ENCODE results near the gene FHIP1B. TPM values are rescaled to one million over a fixed set of nuclear protein-coding genes. Genes with fewer than 3 reads are reported as not detected.
"Not testable (repeated sequence)": the region's sequence is repeated elsewhere in the genome, so short reads cannot be mapped to it uniquely, and the experiment has no call there.

FHIP1B gene
- 10 to 100 TPM; 14.2 to 16.0 TPM for total RNA-seq

DNA sequence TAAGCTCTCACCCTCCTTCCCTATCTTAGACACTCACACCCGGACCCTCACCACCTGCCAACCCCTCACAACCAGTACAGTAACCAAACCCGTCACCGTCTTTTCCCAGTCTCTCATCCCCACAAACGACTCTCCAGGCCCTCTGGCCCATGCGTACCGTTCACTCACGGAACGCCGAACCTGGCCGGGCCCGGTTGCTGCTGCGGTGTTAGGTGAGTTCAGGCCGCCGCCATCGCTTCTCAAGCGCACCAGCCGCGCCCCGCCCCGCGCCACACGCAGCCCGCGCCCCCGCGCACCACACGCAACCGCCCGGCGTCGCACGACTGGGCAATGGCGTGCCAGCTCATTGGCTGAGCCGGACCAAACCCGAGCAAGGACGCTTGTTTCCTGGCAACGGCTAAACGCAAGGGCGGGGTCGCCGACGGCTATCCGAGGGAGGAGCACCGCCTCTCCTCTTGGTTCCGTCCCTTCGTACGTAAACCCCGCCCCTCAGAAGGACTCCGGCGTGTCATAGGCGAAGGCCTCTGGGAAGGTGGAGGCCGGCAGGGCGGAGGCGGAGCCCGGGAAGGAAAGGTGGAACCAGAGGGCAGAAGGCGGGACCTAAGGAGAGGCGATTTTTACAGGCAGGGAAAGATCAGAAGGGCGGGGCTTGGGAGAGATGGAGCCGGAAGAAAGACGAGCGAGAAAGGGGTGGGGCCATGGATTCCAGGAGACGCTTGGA lies at the start of gene FHIP1B:
Gene FHIP1B (minus strand): TSS at position 250 of the 721 bp plus-strand sequence. CDS start 10,120 bp downstream, outside the sequence.
- peak within 1 kb of the TSS; percentile 98 for H3K4me3 Mint-ChIP-seq
- H3K4me1 Mint-ChIP-seq, result peaks cover 30% of the 10 kb centered on the region
- peak within 1 kb of the TSS; percentile 94 for H3K27ac Mint-ChIP-seq
- H3K9me3 Mint-ChIP-seq, result no peaks in the 10 kb centered on the region
- H3K36me3 Mint-ChIP-seq, result peaks cover 6% of the 10 kb centered on the region
- peak; percentile 100 for DNase-seq
- H3K27me3 Mint-ChIP-seq, result no peaks in the 10 kb centered on the region

DNA sequence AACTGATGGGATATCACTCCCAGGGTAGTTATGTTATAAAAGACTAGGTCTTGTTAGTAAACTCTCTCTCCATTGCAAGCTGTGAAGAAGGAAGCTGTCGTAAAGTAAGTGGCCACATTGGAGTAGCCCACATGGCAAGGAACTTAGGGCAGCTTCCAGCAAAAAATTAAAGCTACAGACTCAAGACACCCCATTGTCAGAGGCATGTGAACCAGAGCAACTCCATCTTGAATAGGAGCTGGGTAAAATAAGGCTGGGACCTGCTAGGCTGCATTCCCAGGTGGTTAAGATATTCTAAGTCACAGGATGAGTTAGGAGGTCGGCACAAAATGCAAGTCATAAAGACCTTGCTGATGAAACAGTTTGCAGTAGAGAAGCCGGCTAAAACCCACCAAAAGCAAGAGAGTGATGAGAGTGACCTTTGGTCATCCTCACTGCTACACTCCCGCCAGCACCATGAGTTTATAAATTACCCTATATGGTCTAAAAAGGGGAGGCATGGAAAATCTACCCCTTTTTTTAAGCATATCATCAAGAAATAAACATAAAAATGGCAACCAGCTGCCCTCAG lies 49.1 kb upstream of the FHIP1B start:
- Mint-ChIP-seq H3K4me1 (no peaks in the 10 kb centered on the region), H3K9me3 (no peaks in the 10 kb centered on the region), H3K36me3 (no peaks in the 10 kb centered on the region), H3K27ac (no peak overlapping the region), H3K27me3 (peaks cover 50% of the 10 kb centered on the region), H3K4me3 (no peak overlapping the region)
- no peak for DNase-seq

DNA sequence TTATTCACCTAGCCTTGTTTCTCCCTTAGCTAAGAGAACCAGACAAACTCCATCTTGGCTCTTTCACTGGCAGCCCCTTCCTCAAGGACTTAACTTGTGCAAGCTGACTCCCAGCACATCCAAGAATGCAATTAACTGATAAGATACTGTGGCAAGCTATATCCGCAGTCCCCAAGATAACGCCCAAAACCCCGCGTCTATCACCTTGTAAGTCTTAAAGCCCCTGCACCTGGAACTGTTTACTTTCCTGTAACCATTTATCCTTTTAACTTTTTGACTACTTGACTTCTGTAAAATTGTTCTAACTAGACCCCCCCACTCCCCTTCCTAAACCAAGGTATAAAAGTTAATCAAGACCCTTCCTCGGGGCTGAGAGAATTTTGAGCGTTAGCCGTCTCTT lies 46.4 kb upstream of the FHIP1B start:
- H3K9me3 Mint-ChIP-seq, H3K4me3 Mint-ChIP-seq, H3K27ac Mint-ChIP-seq, DNase-seq, H3K36me3 Mint-ChIP-seq, H3K4me1 Mint-ChIP-seq: not testable (repeated sequence)
- H3K27me3 Mint-ChIP-seq, result peaks cover 62% of the 10 kb centered on the region

DNA sequence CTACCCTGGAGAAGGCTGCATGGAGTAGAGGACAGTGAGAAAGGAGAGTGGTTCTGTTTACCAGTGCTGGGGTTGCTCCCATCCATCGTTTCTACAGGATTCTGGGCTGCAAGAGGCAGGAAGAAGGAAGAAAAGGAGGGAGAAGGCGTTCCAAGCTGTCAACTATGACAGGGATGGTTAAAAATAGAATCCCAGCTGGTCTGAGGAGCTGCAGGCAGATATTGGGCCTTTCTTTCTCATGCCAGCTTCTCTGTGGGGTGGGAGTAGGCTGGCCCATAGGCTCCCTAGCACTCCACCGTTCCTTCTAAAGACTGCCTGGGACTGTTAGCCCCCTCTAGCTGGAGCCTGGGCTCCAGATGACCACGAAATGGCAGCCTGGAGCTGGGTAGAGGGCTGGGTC lies 38.8 kb upstream of the FHIP1B start:
- H3K4me1 Mint-ChIP-seq, result no peaks in the 10 kb centered on the region
- H3K36me3 Mint-ChIP-seq, result peaks cover 2% of the 10 kb centered on the region
- H3K4me3 Mint-ChIP-seq, result no peak overlapping the region
- peaks cover 68% of the 10 kb centered on the region for H3K27me3 Mint-ChIP-seq
- no peak for DNase-seq
- H3K9me3 Mint-ChIP-seq, result no peaks in the 10 kb centered on the region
- H3K27ac Mint-ChIP-seq, result no peak overlapping the region

DNA sequence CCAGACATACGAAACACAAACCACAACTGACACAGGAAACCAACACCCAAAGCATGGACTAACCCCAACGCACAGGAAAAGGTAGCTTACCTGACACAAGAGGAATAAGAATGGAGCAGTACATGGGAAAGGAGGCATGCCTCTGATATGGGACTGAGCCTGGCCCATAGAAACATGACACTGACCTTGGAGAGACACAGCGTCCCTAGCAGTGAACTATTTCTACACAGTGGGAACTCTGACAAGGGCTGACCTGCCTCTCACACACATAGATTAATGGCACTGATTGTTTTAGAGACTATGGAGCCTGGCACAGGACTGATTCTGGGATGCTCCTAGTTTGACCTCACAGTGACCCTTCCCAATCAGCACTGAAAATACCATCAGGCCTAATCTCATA lies 37.2 kb upstream of the FHIP1B start:
- Mint-ChIP-seq H3K9me3 (no peaks in the 10 kb centered on the region), H3K36me3 (peaks cover 2% of the 10 kb centered on the region), H3K4me1 (no peaks in the 10 kb centered on the region), H3K27ac (no peak overlapping the region), H3K4me3 (no peak overlapping the region), H3K27me3 (peaks cover 54% of the 10 kb centered on the region)
- no peak for DNase-seq

DNA sequence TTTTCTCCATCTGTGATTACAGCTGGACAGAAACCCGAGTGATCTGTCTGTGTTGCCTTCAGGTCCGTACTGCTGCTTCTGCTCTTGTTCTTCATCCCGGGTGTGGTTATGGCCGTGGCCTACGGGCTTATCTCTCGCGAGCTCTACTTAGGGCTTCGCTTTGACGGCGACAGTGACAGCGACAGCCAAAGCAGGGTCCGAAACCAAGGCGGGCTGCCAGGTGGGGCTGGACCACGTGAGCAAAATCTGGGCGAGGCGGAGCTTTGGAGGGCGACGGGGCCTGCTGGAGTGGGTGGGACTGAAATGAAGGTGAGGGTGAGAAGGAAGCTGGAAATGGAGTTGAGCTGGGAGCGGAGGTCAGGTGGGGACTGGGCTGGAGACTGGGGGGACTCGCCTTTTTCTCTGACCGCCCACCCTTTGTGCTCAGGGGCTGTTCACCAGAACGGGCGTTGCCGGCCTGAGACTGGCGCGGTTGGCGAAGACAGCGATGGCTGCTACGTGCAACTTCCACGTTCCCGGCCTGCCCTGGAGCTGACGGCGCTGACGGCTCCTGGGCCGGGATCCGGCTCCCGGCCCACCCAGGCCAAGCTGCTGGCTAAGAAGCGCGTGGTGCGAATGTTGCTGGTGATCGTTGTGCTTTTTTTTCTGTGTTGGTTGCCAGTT lies 36.3 kb upstream of the FHIP1B start:
- Mint-ChIP-seq H3K9me3 (no peaks in the 10 kb centered on the region), H3K27me3 (peaks cover 51% of the 10 kb centered on the region), H3K4me1 (no peaks in the 10 kb centered on the region), H3K36me3 (peaks cover 2% of the 10 kb centered on the region), H3K27ac (no peak overlapping the region), H3K4me3 (no peak overlapping the region)
- no peak for DNase-seq

DNA sequence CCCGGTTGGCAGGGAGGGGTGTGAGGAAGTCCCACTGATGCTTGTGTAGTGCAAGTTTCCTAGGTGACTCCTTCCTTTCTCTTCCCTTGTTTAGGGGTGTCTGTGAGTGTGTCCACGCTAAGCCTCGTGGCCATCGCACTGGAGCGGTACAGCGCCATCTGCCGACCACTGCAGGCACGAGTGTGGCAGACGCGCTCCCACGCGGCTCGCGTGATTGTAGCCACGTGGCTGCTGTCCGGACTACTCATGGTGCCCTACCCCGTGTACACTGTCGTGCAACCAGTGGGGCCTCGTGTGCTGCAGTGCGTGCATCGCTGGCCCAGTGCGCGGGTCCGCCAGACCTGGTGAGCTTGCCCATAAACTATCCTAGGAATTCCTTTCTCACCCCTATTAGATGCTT lies 35.6 kb upstream of the FHIP1B start:
- peaks cover 2% of the 10 kb centered on the region for H3K36me3 Mint-ChIP-seq
- no peaks in the 10 kb centered on the region for H3K4me1 Mint-ChIP-seq
- no peaks in the 10 kb centered on the region for H3K9me3 Mint-ChIP-seq
- no peak overlapping the region for H3K4me3 Mint-ChIP-seq
- no peak overlapping the region for H3K27ac Mint-ChIP-seq
- no peak for DNase-seq
- H3K27me3 Mint-ChIP-seq, result peaks cover 48% of the 10 kb centered on the region

DNA sequence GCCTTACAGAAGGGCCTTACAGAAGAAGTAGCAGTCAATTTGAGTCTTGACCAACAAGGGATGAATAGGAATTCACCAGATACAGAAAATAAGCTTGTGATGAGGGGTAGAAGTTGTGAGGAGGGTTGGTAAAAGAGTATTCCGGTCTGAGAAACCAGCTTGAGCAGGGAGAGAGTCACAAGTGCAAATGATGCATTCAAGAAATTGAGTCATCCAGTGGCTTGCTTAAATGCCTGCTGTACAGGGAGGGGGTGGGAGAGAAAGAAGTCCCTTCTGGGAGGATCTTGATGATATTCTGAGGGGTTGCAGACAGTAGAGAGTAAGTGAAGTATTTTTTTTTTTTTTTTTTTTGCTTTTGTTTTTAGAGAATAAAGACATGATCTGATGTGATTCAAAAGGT lies 34.4 kb upstream of the FHIP1B start:
- H3K9me3 Mint-ChIP-seq, result no peaks in the 10 kb centered on the region
- H3K27me3 Mint-ChIP-seq, result peaks cover 39% of the 10 kb centered on the region
- H3K27ac Mint-ChIP-seq, result no peak overlapping the region
- no peak for DNase-seq
- no peak overlapping the region for H3K4me3 Mint-ChIP-seq
- no peaks in the 10 kb centered on the region for H3K4me1 Mint-ChIP-seq
- H3K36me3 Mint-ChIP-seq, result peaks cover 2% of the 10 kb centered on the region

DNA sequence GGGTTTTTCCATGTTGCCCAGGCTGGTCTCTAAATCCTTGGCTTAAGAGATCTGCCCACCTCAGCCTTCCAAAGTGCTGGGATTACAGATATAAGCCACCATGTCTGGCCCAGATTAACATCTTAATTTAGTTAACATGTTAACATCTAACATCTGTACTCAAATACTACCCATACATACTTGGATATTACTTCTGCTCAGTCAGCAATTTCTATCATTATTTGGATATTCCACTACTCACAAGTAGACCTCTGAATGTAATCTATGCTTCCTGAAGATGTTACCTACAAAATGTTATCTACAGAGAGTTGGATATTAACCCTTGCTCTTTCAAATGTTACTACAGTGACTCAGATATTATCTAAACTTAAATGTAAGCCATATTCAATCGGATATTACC lies 29.2 kb upstream of the FHIP1B start:
- no peak for DNase-seq
- Mint-ChIP-seq H3K4me3 (no peak overlapping the region), H3K9me3 (no peaks in the 10 kb centered on the region), H3K27ac (no peak overlapping the region), H3K27me3 (peaks cover 18% of the 10 kb centered on the region), H3K4me1 (no peaks in the 10 kb centered on the region), H3K36me3 (no peaks in the 10 kb centered on the region)

DNA sequence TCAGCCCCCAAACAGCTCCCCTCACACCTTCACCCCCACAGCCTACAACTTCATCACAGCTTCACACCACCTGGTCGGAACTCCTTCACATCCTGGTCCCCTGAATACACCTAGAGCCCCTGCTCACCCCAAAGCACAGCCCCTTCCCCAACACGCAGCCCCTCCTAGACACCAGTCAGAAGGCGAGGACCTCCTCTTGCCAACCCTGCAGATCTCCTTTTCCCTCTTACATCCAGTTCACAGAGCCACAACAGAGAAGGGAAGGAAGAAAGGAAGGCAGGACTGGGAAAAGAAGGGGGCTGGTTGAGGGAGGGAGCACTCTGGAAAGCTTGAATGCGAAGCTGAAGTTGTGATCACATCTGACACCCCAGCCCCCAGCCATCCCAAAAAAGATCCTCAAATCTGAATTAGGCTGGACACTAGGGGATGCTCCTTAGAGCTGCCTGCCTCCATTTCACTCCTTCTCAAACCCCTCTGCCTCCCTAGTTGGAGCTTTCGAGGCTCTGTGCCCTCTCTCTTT lies 25.8 kb upstream of the FHIP1B start:
- peaks cover 17% of the 10 kb centered on the region for H3K27me3 Mint-ChIP-seq
- H3K9me3 Mint-ChIP-seq, result no peaks in the 10 kb centered on the region
- no peaks in the 10 kb centered on the region for H3K4me1 Mint-ChIP-seq
- H3K4me3 Mint-ChIP-seq, result no peak overlapping the region
- H3K27ac Mint-ChIP-seq, result no peak overlapping the region
- DNase-seq, result no peak
- no peaks in the 10 kb centered on the region for H3K36me3 Mint-ChIP-seq

DNA sequence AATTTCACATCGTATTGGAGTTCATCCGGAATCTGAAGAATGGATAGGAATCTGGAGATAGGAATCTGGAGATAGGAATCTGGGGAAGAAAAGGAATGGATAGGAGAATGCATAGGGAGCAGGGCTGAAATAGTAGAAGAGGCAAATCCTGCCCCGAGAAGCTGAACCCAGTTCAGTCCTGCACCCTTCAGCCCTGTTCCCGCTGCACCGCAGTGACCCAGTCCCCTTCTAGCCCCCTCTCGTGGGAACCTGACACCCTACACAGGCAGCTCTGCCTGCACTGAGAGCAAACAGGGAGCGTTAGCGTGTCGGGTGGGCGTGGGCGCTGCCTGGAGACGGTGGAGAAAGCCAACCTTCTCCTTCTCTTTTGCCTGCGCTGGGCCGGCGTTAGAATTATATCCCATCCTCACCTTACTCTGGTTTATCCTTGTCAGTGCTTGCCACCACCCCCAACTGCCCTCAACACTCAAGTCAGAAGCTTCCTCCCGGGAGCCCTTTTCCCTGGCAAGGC lies 24.2 kb upstream of the FHIP1B start:
- Mint-ChIP-seq H3K36me3 (no peaks in the 10 kb centered on the region), H3K9me3 (no peaks in the 10 kb centered on the region), H3K4me3 (no peak overlapping the region), H3K27me3 (peaks cover 17% of the 10 kb centered on the region), H3K27ac (no peak overlapping the region), H3K4me1 (no peaks in the 10 kb centered on the region)
- DNase-seq, result no peak

DNA sequence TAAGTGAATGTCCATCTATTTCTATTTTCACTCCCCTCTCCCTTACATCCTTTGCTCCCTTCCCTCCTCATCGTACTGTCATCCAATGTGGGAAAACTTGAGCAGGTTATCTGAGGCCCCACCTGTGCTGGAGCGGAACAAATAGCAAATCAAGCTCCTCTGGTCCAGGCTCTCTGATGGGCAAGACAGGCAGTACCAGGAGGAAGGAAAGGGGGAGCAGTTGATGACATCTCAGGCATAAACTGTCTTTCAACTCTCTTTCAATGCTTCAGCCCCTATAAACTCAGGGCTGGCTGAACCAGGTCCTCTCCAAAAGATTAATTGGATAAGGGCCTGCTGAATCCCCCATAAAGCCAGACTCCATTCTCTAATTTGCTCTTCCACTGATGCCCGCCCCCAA lies 23.7 kb upstream of the FHIP1B start:
- H3K27me3 Mint-ChIP-seq, result peaks cover 17% of the 10 kb centered on the region
- no peak overlapping the region for H3K4me3 Mint-ChIP-seq
- H3K27ac Mint-ChIP-seq, result no peak overlapping the region

DNA sequence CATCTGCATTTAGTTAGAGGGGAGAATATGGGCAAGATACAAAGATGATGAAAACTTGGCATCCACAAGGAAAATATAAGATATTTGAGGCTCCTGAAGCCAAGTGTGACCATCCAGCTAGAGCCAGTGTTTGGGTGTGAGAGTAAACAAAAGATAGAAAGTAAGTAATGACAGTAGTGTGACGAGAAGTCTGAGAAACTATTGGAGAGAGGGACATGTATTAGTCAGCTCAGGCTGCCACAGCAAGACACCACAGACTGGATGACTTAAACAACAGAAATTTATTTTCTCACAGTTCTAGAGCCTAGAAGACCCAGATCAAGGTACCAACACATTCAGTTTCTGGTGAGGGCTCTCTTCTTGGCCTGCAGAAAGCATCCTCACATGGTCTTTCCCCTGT lies 18.8 kb upstream of the FHIP1B start:
- Mint-ChIP-seq H3K4me1 (no peaks in the 10 kb centered on the region), H3K4me3 (no peak overlapping the region), H3K27me3 (peaks cover 4% of the 10 kb centered on the region), H3K9me3 (no peaks in the 10 kb centered on the region), H3K36me3 (no peaks in the 10 kb centered on the region), H3K27ac (no peak overlapping the region)
- no peak for DNase-seq

More for the DNA sequence above, 23.7 kb upstream of the FHIP1B start:
- no peak for DNase-seq
- Mint-ChIP-seq H3K36me3 (no peaks in the 10 kb centered on the region), H3K4me1 (no peaks in the 10 kb centered on the region), H3K9me3 (no peaks in the 10 kb centered on the region)

DNA sequence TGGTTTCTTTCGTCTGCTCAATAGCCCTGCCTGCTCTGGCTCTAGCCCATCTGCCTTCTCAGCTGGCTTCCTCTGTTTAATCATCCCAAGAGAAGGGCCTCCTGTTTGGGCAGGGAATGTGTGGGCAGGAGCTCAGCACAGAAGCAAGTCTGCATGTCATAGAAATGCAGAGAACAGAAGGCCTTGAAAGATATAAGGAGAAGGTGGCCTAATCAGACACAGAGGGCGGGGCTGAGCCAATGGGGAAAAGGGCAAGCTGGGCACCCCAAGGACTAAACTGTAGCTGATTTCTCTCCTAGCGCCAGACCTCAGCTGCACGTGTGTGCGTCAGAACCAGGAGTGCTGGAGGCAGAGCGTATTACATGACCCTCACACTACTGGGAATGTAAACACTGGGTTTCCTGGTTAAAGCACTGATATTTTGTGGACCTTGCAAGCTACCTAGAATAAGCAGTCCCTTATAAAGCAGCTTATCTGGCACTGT lies 17.6 kb upstream of the FHIP1B start:
- no peaks in the 10 kb centered on the region for H3K4me1 Mint-ChIP-seq
- H3K4me3 Mint-ChIP-seq, result no peak overlapping the region
- DNase-seq, result no peak
- no peaks in the 10 kb centered on the region for H3K9me3 Mint-ChIP-seq
- H3K27ac Mint-ChIP-seq, result no peak overlapping the region
- H3K36me3 Mint-ChIP-seq, result no peaks in the 10 kb centered on the region
- no peaks in the 10 kb centered on the region for H3K27me3 Mint-ChIP-seq

DNA sequence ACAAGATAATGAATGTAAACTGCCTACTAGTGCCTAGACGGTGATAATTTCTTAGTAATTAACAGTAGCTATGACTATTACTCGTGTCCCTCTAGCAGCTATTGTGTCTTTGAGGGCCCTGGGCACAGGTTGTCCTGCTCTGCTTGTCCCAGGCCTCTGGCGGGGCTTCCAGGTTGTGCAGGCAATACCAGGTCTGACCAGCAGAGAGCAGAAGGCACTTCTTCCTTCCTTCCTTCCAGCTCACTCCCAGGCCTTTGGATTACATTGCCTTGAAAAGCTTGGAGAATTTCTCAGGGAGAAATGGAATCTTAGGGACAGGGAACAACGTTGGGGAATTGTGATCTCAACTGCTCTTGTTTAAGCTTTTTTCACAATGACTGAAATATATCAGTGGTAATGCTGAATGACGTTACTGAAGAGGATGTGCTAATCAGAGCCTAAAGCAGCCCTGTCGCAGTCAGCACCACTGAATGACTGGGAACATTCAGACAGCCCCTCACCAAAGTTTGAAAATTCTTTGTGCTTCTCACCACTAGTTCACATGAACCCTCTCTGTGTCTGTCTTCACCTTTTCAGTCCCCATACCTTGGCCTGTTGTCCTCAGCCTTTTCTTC lies 16.8 kb upstream of the FHIP1B start:
- Mint-ChIP-seq H3K4me3 (no peak overlapping the region), H3K4me1 (no peaks in the 10 kb centered on the region), H3K27me3 (no peaks in the 10 kb centered on the region), H3K36me3 (no peaks in the 10 kb centered on the region), H3K9me3 (no peaks in the 10 kb centered on the region), H3K27ac (no peak overlapping the region)
- peak; percentile 42 for DNase-seq
